GM23338 (cell line): ENCODE results near the gene RFX7. TPM values are rescaled to one million over a fixed set of nuclear protein-coding genes. Genes with fewer than 3 reads are reported as not detected.

Experiments
- ATAC-seq: fragments of 200-7000 bp; cut with Tn5 transposase; 3 replicates; pipeline ENCODE4 v1.9.1; 2020
- DNase-seq: peaks from one replicate; pipeline ENCODE4 v3.0.0-alpha.2; 2015; ENCODE audit warnings: low spot score
- H2AFZ ChIP-seq: fragments of 200-600 bp; sonication (generic); 2 replicates; pipeline ENCODE4 v1.8.0; 2016; ENCODE audit warnings: antibody characterized with exemption, mild to moderate bottlenecking, moderate library complexity
- H3F3A ChIP-seq: fragments of 200-600 bp; sonication (generic); replicated peaks from 2 replicates; pipeline ENCODE4 v1.8.0; 2017; ENCODE audit warnings: antibody characterized with exemption, mixed run types, low read depth
- H3K27ac ChIP-seq: fragments of 200-600 bp; sonication (generic); 2 replicates; pipeline ENCODE4 v1.6.1; 2016; ENCODE audit warnings: low read depth
- H3K27me3 ChIP-seq: fragments of 200-600 bp; sonication (generic); 2 replicates; pipeline ENCODE4 v1.8.0; 2016; ENCODE audit warnings: mild to moderate bottlenecking, mixed run types, moderate library complexity; ENCODE audit not compliant: insufficient read depth
- H3K36me3 ChIP-seq: fragments of 200-600 bp; sonication (generic); 2 replicates; pipeline ENCODE4 v1.8.0; 2016; ENCODE audit warnings: mild to moderate bottlenecking; ENCODE audit not compliant: insufficient read depth
- H3K4me1 ChIP-seq: fragments of 200-600 bp; sonication (generic); 2 replicates; pipeline ENCODE4 v1.8.0; 2016; ENCODE audit warnings: mild to moderate bottlenecking, moderate library complexity; ENCODE audit not compliant: insufficient read depth
- H3K4me2 ChIP-seq: fragments of 200-600 bp; sonication (generic); 2 replicates; pipeline ENCODE4 v1.7.1; 2017; ENCODE audit warnings: mixed run types
- H3K4me3 ChIP-seq: fragments of 200-600 bp; sonication (generic); 2 replicates; pipeline ENCODE4 v1.6.1; 2016; ENCODE audit warnings: mixed run types
- H3K79me2 ChIP-seq: fragments of 200-600 bp; sonication (generic); replicated peaks from 2 replicates; pipeline ENCODE4 v1.8.0; 2017; ENCODE audit warnings: mild to moderate bottlenecking; ENCODE audit not compliant: insufficient read depth
- H3K9me2 ChIP-seq: fragments of 200-600 bp; sonication (generic); 2 replicates; pipeline ENCODE4 v1.8.0; 2017; ENCODE audit not compliant: insufficient read depth
- H4K20me1 ChIP-seq: fragments of 200-600 bp; sonication (generic); replicated peaks from 2 replicates; pipeline ENCODE4 v1.8.0; 2017; ENCODE audit warnings: mild to moderate bottlenecking; ENCODE audit not compliant: insufficient read depth
- H3K27ac Mint-ChIP-seq: 2 replicates; pipeline ENCODE4 v1.8.0; 2020; ENCODE audit warnings: inconsistent platforms, mild to moderate bottlenecking, moderate library complexity, mixed read lengths
- H3K27me3 Mint-ChIP-seq: 3 replicates; pipeline ENCODE4 v1.8.0; 2022; ENCODE audit warnings: low read depth, mild to moderate bottlenecking, moderate library complexity, mixed read lengths, inconsistent platforms; ENCODE audit not compliant: insufficient read depth, poor library complexity
- H3K36me3 Mint-ChIP-seq: 3 replicates; pipeline ENCODE4 v1.8.0; 2021; ENCODE audit warnings: low read depth, mild to moderate bottlenecking, inconsistent platforms, moderate library complexity, mixed read lengths
- H3K4me1 Mint-ChIP-seq: 3 replicates; pipeline ENCODE4 v1.8.0; 2020; ENCODE audit warnings: mild to moderate bottlenecking, inconsistent platforms, mixed read lengths
- H3K4me3 Mint-ChIP-seq: 3 replicates; pipeline ENCODE4 v1.8.0; 2021; ENCODE audit warnings: moderate library complexity, mild to moderate bottlenecking, inconsistent platforms, mixed read lengths
- H3K9me3 Mint-ChIP-seq: 3 replicates; pipeline ENCODE4 v1.8.0; 2020; ENCODE audit warnings: moderate library complexity, mild to moderate bottlenecking, inconsistent platforms, mixed read lengths
- NANOG ChIP-seq: IDR thresholded peaks from 2 replicates; pipeline ENCODE4 v1.6.1; 2016; ENCODE audit warnings: antibody characterized with exemption, borderline replicate concordance
- STAT1 ChIP-seq: IDR thresholded peaks from one replicate; pipeline ENCODE4 v1.6.1; 2016; ENCODE audit warnings: antibody characterized with exemption; ENCODE audit not compliant: unreplicated experiment
- ZNF114 ChIP-seq: fragments of 250-450 bp; sonication (Bioruptor Pico); IDR thresholded peaks from 2 replicates; pipeline ENCODE4 v1.5.0; 2020; ENCODE audit warnings: mild to moderate bottlenecking, moderate library complexity
- polyA plus RNA-seq: library from polyadenylated mRNA; unstranded; fragments of >200 nt; fragmentation: Nextera tagmentation; extraction: Ambion mirVana; gene quantifications from 2 replicates; pipeline ENCODE4 v1.2.1, GENCODE V29; 2016
- total RNA-seq: library from RNA; depleted of rRNA; stranded (reverse); fragments of >200 nt; shearing (Covaris generic); gene quantifications from 2 replicates; pipeline ENCODE4 v1.2.3, GENCODE V29; 2014
- TF ChIP-seq, protein P1 (sequence below): IDR thresholded peaks from 2 replicates; pipeline ENCODE4 v1.6.1; 2016; ENCODE audit warnings: antibody characterized with exemption
- TF ChIP-seq, protein P2 (sequence below): IDR thresholded peaks from one replicate; pipeline ENCODE4 v1.6.1; 2018; ENCODE audit warnings: antibody characterized with exemption; ENCODE audit not compliant: unreplicated experiment
- TF ChIP-seq, protein P3 (sequence below): fragments of 250-450 bp; sonication (Bioruptor Pico); IDR thresholded peaks from 2 replicates; pipeline ENCODE4 v1.5.0; 2020; ENCODE audit warnings: mild to moderate bottlenecking, moderate library complexity

The RFX7 gene
- total and polyA plus RNA-seq, 2 experiments from 2014 or later = 17.6 to 33.6 TPM

DNA sequence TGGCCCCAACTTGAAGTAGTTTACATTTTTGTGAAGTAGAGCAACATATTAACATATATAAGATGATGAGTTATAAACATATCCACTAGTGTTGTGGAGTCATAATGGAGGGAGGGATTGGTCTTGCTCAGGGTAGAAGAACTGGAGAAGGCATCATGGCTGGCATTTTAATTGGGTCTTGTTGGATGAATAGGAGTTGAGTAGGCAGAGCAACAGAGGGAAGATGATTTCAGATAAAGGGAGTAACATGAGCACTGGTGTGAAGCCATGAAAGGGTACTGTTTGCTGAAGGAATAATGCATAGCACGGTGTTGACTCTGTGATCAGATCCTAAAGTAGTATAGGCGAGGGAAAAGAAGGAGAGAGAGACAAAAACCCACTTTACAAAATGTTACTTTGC, 3.6 kb upstream of the RFX7 start:
- no peaks in the 10 kb centered on the region for H3K27me3 ChIP-seq
- no peak overlapping the region for H3K4me3 Mint-ChIP-seq
- no peak overlapping the region for H3K27ac ChIP-seq
- H2AFZ ChIP-seq = no peak overlapping the region
- peaks cover 14% of the 10 kb centered on the region for H3K27me3 Mint-ChIP-seq
- peaks cover 7% of the 10 kb centered on the region for H3K79me2 ChIP-seq
- ATAC-seq (no peak), DNase-seq (no peak)
- H3K4me1 Mint-ChIP-seq = peaks cover 23% of the 10 kb centered on the region
- no peaks in the 10 kb centered on the region for H3K9me3 Mint-ChIP-seq
- no peaks in the 10 kb centered on the region for H3K9me2 ChIP-seq
- no peak overlapping the region for H3K27ac Mint-ChIP-seq
- H3K4me1 ChIP-seq = peaks cover 21% of the 10 kb centered on the region
- peaks cover 5% of the 10 kb centered on the region; the same call in 1 of the 2 replicates for H3F3A ChIP-seq
- H3K36me3 ChIP-seq = no peaks in the 10 kb centered on the region
- H3K36me3 Mint-ChIP-seq = peaks cover 3% of the 10 kb centered on the region; the same call in 1 of the 3 replicates
- H3K4me3 ChIP-seq = no peak overlapping the region
- H4K20me1 ChIP-seq = no peaks in the 10 kb centered on the region
- TF ChIP-seq, protein P1, sequence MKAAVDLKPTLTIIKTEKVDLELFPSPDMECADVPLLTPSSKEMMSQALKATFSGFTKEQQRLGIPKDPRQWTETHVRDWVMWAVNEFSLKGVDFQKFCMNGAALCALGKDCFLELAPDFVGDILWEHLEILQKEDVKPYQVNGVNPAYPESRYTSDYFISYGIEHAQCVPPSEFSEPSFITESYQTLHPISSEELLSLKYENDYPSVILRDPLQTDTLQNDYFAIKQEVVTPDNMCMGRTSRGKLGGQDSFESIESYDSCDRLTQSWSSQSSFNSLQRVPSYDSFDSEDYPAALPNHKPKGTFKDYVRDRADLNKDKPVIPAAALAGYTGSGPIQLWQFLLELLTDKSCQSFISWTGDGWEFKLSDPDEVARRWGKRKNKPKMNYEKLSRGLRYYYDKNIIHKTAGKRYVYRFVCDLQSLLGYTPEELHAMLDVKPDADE = no peak
- TF ChIP-seq ZNF114 (CRISPR knock-in tag) = no peak
- no peak for TF ChIP-seq STAT1
- no peak for TF ChIP-seq NANOG
- TF ChIP-seq, protein P2, sequence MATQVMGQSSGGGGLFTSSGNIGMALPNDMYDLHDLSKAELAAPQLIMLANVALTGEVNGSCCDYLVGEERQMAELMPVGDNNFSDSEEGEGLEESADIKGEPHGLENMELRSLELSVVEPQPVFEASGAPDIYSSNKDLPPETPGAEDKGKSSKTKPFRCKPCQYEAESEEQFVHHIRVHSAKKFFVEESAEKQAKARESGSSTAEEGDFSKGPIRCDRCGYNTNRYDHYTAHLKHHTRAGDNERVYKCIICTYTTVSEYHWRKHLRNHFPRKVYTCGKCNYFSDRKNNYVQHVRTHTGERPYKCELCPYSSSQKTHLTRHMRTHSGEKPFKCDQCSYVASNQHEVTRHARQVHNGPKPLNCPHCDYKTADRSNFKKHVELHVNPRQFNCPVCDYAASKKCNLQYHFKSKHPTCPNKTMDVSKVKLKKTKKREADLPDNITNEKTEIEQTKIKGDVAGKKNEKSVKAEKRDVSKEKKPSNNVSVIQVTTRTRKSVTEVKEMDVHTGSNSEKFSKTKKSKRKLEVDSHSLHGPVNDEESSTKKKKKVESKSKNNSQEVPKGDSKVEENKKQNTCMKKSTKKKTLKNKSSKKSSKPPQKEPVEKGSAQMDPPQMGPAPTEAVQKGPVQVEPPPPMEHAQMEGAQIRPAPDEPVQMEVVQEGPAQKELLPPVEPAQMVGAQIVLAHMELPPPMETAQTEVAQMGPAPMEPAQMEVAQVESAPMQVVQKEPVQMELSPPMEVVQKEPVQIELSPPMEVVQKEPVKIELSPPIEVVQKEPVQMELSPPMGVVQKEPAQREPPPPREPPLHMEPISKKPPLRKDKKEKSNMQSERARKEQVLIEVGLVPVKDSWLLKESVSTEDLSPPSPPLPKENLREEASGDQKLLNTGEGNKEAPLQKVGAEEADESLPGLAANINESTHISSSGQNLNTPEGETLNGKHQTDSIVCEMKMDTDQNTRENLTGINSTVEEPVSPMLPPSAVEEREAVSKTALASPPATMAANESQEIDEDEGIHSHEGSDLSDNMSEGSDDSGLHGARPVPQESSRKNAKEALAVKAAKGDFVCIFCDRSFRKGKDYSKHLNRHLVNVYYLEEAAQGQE = no peak
- TF ChIP-seq, protein P3, sequence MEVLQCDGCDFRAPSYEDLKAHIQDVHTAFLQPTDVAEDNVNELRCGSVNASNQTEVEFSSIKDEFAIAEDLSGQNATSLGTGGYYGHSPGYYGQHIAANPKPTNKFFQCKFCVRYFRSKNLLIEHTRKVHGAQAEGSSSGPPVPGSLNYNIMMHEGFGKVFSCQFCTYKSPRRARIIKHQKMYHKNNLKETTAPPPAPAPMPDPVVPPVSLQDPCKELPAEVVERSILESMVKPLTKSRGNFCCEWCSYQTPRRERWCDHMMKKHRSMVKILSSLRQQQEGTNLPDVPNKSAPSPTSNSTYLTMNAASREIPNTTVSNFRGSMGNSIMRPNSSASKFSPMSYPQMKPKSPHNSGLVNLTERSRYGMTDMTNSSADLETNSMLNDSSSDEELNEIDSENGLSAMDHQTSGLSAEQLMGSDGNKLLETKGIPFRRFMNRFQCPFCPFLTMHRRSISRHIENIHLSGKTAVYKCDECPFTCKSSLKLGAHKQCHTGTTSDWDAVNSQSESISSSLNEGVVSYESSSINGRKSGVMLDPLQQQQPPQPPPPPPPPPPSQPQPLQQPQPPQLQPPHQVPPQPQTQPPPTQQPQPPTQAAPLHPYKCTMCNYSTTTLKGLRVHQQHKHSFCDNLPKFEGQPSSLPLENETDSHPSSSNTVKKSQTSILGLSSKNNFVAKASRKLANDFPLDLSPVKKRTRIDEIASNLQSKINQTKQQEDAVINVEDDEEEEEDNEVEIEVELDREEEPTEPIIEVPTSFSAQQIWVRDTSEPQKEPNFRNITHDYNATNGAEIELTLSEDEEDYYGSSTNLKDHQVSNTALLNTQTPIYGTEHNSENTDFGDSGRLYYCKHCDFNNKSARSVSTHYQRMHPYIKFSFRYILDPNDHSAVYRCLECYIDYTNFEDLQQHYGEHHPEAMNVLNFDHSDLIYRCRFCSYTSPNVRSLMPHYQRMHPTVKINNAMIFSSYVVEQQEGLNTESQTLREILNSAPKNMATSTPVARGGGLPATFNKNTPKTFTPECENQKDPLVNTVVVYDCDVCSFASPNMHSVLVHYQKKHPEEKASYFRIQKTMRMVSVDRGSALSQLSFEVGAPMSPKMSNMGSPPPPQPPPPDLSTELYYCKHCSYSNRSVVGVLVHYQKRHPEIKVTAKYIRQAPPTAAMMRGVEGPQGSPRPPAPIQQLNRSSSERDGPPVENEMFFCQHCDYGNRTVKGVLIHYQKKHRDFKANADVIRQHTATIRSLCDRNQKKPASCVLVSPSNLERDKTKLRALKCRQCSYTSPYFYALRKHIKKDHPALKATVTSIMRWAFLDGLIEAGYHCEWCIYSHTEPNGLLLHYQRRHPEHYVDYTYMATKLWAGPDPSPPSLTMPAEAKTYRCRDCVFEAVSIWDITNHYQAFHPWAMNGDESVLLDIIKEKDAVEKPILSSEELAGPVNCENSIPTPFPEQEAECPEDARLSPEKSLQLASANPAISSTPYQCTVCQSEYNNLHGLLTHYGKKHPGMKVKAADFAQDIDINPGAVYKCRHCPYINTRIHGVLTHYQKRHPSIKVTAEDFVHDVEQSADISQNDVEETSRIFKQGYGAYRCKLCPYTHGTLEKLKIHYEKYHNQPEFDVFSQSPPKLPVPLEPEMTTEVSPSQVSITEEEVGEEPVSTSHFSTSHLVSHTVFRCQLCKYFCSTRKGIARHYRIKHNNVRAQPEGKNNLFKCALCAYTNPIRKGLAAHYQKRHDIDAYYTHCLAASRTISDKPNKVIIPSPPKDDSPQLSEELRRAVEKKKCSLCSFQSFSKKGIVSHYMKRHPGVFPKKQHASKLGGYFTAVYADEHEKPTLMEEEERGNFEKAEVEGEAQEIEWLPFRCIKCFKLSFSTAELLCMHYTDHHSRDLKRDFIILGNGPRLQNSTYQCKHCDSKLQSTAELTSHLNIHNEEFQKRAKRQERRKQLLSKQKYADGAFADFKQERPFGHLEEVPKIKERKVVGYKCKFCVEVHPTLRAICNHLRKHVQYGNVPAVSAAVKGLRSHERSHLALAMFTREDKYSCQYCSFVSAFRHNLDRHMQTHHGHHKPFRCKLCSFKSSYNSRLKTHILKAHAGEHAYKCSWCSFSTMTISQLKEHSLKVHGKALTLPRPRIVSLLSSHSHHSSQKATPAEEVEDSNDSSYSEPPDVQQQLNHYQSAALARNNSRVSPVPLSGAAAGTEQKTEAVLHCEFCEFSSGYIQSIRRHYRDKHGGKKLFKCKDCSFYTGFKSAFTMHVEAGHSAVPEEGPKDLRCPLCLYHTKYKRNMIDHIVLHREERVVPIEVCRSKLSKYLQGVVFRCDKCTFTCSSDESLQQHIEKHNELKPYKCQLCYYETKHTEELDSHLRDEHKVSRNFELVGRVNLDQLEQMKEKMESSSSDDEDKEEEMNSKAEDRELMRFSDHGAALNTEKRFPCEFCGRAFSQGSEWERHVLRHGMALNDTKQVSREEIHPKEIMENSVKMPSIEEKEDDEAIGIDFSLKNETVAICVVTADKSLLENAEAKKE (CRISPR knock-in tag) = no peak
- H3K4me2 ChIP-seq = no peak overlapping the region
